Neural crest cell (in vitro differentiated cells): Measurements from ENCODE around the gene MOV10L1. TPM values are rescaled to one million over a fixed set of nuclear protein-coding genes. Genes with fewer than 3 reads are reported as not detected.

Source experiments
- DNase-seq: peaks from one replicate; pipeline ENCODE4 v3.0.0; 2021; ENCODE audit warnings: low read depth, mixed read lengths, low spot score
- H3K27ac Mint-ChIP-seq: one replicate; pipeline ENCODE4 v1.8.0; 2021; ENCODE audit warnings: mild to moderate bottlenecking, mixed read lengths; ENCODE audit not compliant: unreplicated experiment
- H3K27me3 Mint-ChIP-seq: 2 replicates; pipeline ENCODE4 v1.8.0; 2021; ENCODE audit warnings: low read depth, mild to moderate bottlenecking, mixed read lengths
- H3K36me3 Mint-ChIP-seq: 2 replicates; pipeline ENCODE4 v1.8.0; 2021; ENCODE audit warnings: low read depth, mild to moderate bottlenecking, mixed read lengths
- H3K4me1 Mint-ChIP-seq: 2 replicates; pipeline ENCODE4 v1.8.0; 2021; ENCODE audit warnings: mixed read lengths
- H3K4me3 Mint-ChIP-seq: one replicate; pipeline ENCODE4 v1.8.0; 2021; ENCODE audit warnings: mild to moderate bottlenecking, mixed read lengths
- H3K9me3 Mint-ChIP-seq: 2 replicates; pipeline ENCODE4 v1.8.0; 2021; ENCODE audit warnings: mixed read lengths
- total RNA-seq: library from RNA; stranded (reverse); gene quantifications from 2 replicates; pipeline ENCODE4 v1.2.1, GENCODE V29; 2021
- TF ChIP-seq, protein P1 (sequence below): fragments of 200-600 bp; sonication (generic); conservative IDR thresholded peaks from 2 replicates; pipeline ENCODE4 v1.5.0; 2021; ENCODE audit warnings: antibody characterized with exemption, mild to moderate bottlenecking

Gene MOV10L1
- total RNA-seq, 1 donor from 2014 or later = not detected

DNA sequence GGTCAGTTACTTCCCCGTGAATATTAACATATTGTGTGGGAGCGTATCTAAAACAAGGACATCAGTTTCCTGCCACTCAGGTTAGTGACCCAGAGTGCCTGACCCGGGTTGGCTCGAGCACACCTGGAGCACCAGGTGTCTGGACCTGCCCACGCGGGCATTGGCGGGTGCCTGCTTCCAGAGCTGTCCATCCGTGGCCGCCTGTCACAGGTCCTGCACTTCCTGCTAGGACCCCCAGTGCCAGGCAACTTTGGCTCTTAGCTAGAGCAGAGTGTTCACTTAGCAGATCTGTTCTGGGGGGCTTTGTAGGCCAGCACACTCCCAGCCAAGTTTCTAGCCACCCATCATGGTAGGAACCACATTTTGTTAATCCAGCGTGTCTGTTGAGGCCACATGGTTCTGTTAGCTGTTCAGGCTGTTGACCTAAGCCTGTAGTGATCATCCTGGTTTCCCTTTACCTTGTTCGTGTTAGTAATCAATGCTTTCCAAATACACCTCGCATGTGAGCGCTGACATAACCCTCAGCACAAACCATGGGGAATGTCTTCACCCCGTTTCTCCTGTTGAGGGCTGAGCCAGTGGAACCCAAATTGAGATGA lies 29.5 kb downstream of the MOV10L1 start:
- Mint-ChIP-seq H3K36me3 (peaks cover 2% of the 10 kb centered on the region), H3K4me1 (peaks cover 11% of the 10 kb centered on the region), H3K9me3 (peaks cover 4% of the 10 kb centered on the region), H3K27ac (no peak overlapping the region), H3K27me3 (peaks cover 17% of the 10 kb centered on the region), H3K4me3 (no peak overlapping the region)
- TF ChIP-seq, protein P1, sequence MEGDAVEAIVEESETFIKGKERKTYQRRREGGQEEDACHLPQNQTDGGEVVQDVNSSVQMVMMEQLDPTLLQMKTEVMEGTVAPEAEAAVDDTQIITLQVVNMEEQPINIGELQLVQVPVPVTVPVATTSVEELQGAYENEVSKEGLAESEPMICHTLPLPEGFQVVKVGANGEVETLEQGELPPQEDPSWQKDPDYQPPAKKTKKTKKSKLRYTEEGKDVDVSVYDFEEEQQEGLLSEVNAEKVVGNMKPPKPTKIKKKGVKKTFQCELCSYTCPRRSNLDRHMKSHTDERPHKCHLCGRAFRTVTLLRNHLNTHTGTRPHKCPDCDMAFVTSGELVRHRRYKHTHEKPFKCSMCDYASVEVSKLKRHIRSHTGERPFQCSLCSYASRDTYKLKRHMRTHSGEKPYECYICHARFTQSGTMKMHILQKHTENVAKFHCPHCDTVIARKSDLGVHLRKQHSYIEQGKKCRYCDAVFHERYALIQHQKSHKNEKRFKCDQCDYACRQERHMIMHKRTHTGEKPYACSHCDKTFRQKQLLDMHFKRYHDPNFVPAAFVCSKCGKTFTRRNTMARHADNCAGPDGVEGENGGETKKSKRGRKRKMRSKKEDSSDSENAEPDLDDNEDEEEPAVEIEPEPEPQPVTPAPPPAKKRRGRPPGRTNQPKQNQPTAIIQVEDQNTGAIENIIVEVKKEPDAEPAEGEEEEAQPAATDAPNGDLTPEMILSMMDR = no peak
- no peak for DNase-seq

DNA sequence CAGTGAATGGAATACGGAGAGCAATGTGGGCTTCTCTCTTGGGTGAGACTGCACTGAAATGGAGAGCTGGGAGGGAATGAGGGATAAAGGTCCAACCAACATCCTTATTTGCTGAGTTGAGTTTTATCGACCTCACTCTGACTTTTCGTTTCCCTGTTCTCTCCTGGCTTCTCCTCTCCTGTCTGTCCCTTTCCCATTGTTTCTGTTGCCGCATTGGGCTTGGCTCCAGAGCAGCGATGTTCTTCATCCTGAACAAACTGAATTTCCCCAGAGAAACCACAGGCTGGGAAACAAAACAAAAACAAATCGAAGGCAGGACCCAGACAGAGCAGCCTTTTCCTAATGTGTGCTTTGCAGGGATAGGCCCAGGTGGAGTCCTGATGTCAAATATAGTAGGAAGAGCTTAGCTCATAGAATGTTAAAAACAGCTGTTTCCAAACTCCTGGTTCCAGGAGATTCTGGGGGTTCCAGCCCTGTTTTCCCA lies 30.0 kb downstream of the MOV10L1 start:
- DNase-seq = no peak
- Mint-ChIP-seq H3K9me3 (peaks cover 4% of the 10 kb centered on the region), H3K36me3 (peaks cover 2% of the 10 kb centered on the region), H3K4me1 (peaks cover 6% of the 10 kb centered on the region), H3K27me3 (peaks cover 12% of the 10 kb centered on the region), H3K4me3 (no peak overlapping the region), H3K27ac (no peak overlapping the region)
- TF ChIP-seq, protein P1 = no peak

- Mint-ChIP-seq H3K4me1 (peaks cover 5% of the 10 kb centered on the region), H3K27ac (no peak overlapping the region), H3K4me3 (no peak overlapping the region), H3K9me3 (peaks cover 4% of the 10 kb centered on the region), H3K27me3 (peaks cover 12% of the 10 kb centered on the region), H3K36me3 (peaks cover 2% of the 10 kb centered on the region)
- TF ChIP-seq, protein P1 = no peak
- DNase-seq = no peak
Observed at GRCh38 chr22:50121202-50121740, 31.5 kb downstream of the MOV10L1 start.

DNA sequence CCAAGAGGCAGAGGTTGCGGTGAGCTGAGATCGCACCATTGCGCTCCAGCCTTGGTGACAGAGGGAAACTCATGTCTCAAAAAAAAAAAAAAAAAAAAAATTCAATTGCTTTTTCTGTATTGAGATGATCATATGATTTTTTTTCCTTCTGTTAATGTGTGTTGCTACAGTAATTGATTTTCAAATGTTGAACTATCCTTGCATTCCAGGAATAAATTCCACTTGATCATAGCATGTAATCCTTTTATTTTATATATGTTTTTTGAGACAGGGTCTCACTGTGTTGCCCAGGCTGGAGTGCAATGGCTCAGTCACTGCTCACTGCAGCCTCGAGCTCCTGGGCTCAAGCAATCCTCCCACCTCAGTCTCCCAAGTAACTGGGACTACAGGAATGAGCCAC lies 33.3 kb downstream of the MOV10L1 start:
- no peak for DNase-seq
- Mint-ChIP-seq H3K27ac (no peak overlapping the region), H3K36me3 (peaks cover 2% of the 10 kb centered on the region), H3K4me3 (no peak overlapping the region), H3K27me3 (peaks cover 18% of the 10 kb centered on the region), H3K9me3 (peaks cover 6% of the 10 kb centered on the region), H3K4me1 (peaks cover 5% of the 10 kb centered on the region)
- TF ChIP-seq, protein P1 = no peak

GRCh38 chr22:50125029-50125428 lies 35.2 kb downstream of the MOV10L1 start:
- H3K4me3 Mint-ChIP-seq = no peak overlapping the region
- no peak for DNase-seq
- H3K27ac Mint-ChIP-seq = no peak overlapping the region
- peaks cover 11% of the 10 kb centered on the region for H3K4me1 Mint-ChIP-seq
- H3K9me3 Mint-ChIP-seq = peaks cover 6% of the 10 kb centered on the region
- TF ChIP-seq, protein P1 = no peak
- peaks cover 15% of the 10 kb centered on the region for H3K27me3 Mint-ChIP-seq
- H3K36me3 Mint-ChIP-seq = peaks cover 2% of the 10 kb centered on the region
